Smooth muscle cell of the brain vasculature (primary cell): ENCODE measurements around the gene TBC1D22A.
A peak's percentile ranks its signal among the peaks of the same experiment; 100 is the strongest.

Source experiments
- DNase-seq: peaks from one replicate; pipeline ENCODE4 v3.0.0-alpha.2; 2012; ENCODE audit warnings: low read depth, low spot score

Gene TBC1D22A

GRCh38 chr22:46953968-46954765, 191.7 kb downstream of the TBC1D22A start:
- DNase-seq = no peak

- DNase-seq = no peak
Observed at GRCh38 chr22:46954781-46955180, 192.3 kb downstream of the TBC1D22A start.

- DNase-seq = no peak
Observed at GRCh38 chr22:46956498-46957215, 194.2 kb downstream of the TBC1D22A start.

GRCh38 chr22:46957521-46957920, 195.1 kb downstream of the TBC1D22A start:
- no peak for DNase-seq

GRCh38 chr22:46958191-46958590, 195.7 kb downstream of the TBC1D22A start:
- DNase-seq = no peak

- DNase-seq = no peak
Observed at GRCh38 chr22:46958658-46959057, 196.2 kb downstream of the TBC1D22A start.

GRCh38 chr22:46959369-46959768, 196.9 kb downstream of the TBC1D22A start:
- no peak for DNase-seq

GRCh38 chr22:46961591-46962295, 199.3 kb downstream of the TBC1D22A start:
- no peak for DNase-seq

GRCh38 chr22:46962406-46962805, 200.0 kb downstream of the TBC1D22A start:
- DNase-seq = no peak

GRCh38 chr22:46963672-46964545, 201.5 kb downstream of the TBC1D22A start:
- no peak for DNase-seq

GRCh38 chr22:46964773-46965550, 202.5 kb downstream of the TBC1D22A start:
- DNase-seq = no peak

GRCh38 chr22:46965555-46966494, 203.4 kb downstream of the TBC1D22A start:
- DNase-seq = no peak

GRCh38 chr22:46966495-46966845, 204.0 kb downstream of the TBC1D22A start:
- no peak for DNase-seq

GRCh38 chr22:46966846-46967245, 204.4 kb downstream of the TBC1D22A start:
- no peak for DNase-seq

GRCh38 chr22:46967445-46968358, 205.3 kb downstream of the TBC1D22A start:
- DNase-seq = peak; percentile 35

- DNase-seq = no peak
Observed at GRCh38 chr22:46968359-46968740, 205.9 kb downstream of the TBC1D22A start.

GRCh38 chr22:46968848-46969247, 206.4 kb downstream of the TBC1D22A start:
- no peak for DNase-seq

- no peak for DNase-seq
Observed at GRCh38 chr22:46969491-46969890, 207.0 kb downstream of the TBC1D22A start.

- DNase-seq = no peak
Observed at GRCh38 chr22:46969961-46970360, 207.5 kb downstream of the TBC1D22A start.
